Fibroblast of villous mesenchyme (primary cell): ENCODE data around the gene LPGAT1. TPM values are rescaled to one million over a fixed set of nuclear protein-coding genes. Genes with fewer than 3 reads are reported as not detected.

ENCODE experiments used
- DNase-seq: peaks from one replicate; pipeline ENCODE4 v3.0.0-alpha.2; 2010; ENCODE audit warnings: low read depth
- H3K4me3 ChIP-seq: 2 replicates; pipeline ENCODE4 v1.5.1; 2011; ENCODE audit warnings: low read depth, mild to moderate bottlenecking, low read length
- CTCF ChIP-seq: IDR thresholded peaks from 2 replicates; pipeline ENCODE4 v1.5.1; 2012; ENCODE audit warnings: low read depth, mild to moderate bottlenecking, low read length; ENCODE audit not compliant: insufficient read depth
- total RNA-seq: library from RNA; depleted of rRNA; stranded (reverse); fragments of >200 nt; gene quantifications from 2 replicates; pipeline ENCODE4 v1.2.3, GENCODE V29; 2012

The LPGAT1 gene
- total RNA-seq, 1 donor: 73.4 TPM

- DNase-seq: no peak
- H3K4me3 ChIP-seq: no peak overlapping the region
- TF ChIP-seq CTCF: no peak
These were observed 98.9 kb downstream of the LPGAT1 start for GRCh38 chr1:211731456-211732292.

- H3K4me3 ChIP-seq: no peak overlapping the region
- no peak for TF ChIP-seq CTCF
- no peak for DNase-seq
These were observed 100.2 kb downstream of the LPGAT1 start for GRCh38 chr1:211730347-211730746.

GRCh38 chr1:211729238-211729637, 101.3 kb downstream of the LPGAT1 start:
- H3K4me3 ChIP-seq: no peak overlapping the region
- no peak for TF ChIP-seq CTCF
- no peak for DNase-seq

- no peak for DNase-seq
- H3K4me3 ChIP-seq: no peak overlapping the region
- TF ChIP-seq CTCF: no peak
These were observed 104.0 kb downstream of the LPGAT1 start for GRCh38 chr1:211726467-211726995.

- H3K4me3 ChIP-seq: no peak overlapping the region
- TF ChIP-seq CTCF: no peak
- DNase-seq: peak; percentile 20
These were observed 105.8 kb downstream of the LPGAT1 start for GRCh38 chr1:211724687-211725196.

- no peak for DNase-seq
- no peak for TF ChIP-seq CTCF
- no peak overlapping the region for H3K4me3 ChIP-seq
These were observed 107.3 kb downstream of the LPGAT1 start for GRCh38 chr1:211723273-211723672.
